HG03280 (cell line): ENCODE data around the gene MAGI2.
"Not testable (repeated sequence)": the region's sequence is repeated elsewhere in the genome, so short reads cannot be mapped to it uniquely, and the experiment has no call there.

Source experiments
- ATAC-seq: cut with Tn5 transposase; IDR thresholded peaks from one replicate; pipeline ENCODE4 v1.9.1; 2021; ENCODE audit warnings: mild to moderate bottlenecking, moderate library complexity; ENCODE audit not compliant: unreplicated experiment

MAGI2 gene

DNA sequence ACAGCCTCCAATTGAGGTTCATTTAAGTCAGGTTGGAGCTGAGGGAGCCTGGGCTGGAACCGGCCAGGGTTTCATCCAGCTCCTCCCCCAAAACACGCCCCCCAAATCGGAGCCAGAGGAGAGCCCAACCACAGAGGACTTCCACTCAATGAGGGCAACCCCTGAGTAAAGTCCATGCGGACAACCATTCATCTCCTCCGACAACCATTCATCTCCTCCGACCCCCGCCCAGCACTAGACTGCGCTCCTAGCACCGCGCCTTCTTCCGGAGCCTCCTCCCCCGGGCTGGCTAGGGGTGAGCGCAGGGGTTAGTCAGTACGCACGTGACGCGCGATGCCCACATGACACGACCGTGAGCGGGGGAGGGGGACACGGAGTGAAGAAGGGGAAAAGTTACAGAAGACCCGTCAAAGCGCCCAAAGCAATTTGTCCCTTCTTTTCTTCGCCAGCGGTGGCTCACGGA is 1.4 kb downstream of the MAGI2 start:
- no peak for ATAC-seq

- no peak for ATAC-seq
Measured at GRCh38 chr7:79451580-79451979, 1.9 kb downstream of the MAGI2 start.

DNA sequence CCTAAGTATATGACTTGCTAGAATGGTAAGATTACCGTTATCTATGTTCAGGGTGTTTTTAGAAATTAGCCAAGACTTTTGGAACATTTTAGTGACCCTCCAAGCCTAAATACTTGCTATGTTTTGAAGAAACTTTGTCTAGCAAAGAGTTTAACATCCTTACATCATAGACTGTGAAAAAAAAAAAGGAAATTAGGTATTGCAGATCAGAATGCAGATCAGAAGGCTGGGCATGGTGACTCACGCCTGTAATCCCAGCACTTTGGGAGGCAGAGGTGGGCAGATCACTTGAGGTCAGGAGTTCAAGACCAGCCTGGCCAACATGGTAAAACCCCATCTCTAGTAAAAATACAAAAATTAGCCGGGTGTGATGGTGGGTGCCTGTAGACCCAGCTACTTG is 10.7 kb downstream of the MAGI2 start:
- ATAC-seq: not testable (repeated sequence)

GRCh38 chr7:79436378-79436777 is 17.1 kb downstream of the MAGI2 start:
- no peak for ATAC-seq

- ATAC-seq: no peak
Measured at GRCh38 chr7:79434867-79435266, 18.6 kb downstream of the MAGI2 start.

GRCh38 chr7:79434098-79434497 is 19.4 kb downstream of the MAGI2 start:
- ATAC-seq: no peak

DNA sequence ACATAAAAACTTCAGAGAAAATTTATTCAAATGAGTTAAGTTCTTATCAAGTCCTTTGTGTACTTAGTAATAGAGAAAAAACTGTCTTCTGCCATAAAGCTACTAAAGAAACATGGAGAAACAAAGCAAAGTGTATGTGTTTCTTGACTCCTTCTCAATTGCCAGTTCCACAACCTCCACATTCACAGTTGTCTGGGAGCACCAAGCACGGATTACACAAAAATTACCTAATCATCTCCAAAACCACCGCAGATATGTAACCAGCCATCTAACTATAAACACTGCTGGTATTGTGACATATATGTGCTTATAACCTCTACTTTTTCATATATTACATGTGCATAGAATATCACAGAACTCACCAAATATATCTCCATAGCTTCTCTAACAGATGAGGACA is 23.1 kb downstream of the MAGI2 start:
- no peak for ATAC-seq

DNA sequence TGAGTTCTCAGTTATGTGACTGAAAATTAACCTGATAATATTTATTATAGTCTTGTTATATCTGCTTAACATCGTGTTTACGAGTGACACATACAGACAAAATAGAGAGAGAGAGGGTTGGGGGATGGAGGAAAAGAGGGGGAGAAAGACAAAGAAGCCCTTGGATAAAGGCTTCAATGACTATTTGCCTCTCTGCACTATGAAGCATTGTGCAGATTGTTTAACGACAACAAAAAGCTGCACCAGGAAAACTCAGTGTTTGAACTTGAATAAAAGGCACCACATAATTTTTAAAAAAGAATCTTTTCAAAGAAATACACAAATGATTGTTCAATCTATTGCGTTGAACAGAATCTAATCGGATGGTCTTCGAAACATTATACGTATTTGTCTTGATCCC is 27.8 kb downstream of the MAGI2 start:
- ATAC-seq: no peak

GRCh38 chr7:79421751-79422150 is 31.7 kb downstream of the MAGI2 start:
- ATAC-seq: no peak

GRCh38 chr7:79420464-79420863 is 33.0 kb downstream of the MAGI2 start:
- no peak for ATAC-seq

GRCh38 chr7:79414910-79415309 is 38.6 kb downstream of the MAGI2 start:
- ATAC-seq: no peak

DNA sequence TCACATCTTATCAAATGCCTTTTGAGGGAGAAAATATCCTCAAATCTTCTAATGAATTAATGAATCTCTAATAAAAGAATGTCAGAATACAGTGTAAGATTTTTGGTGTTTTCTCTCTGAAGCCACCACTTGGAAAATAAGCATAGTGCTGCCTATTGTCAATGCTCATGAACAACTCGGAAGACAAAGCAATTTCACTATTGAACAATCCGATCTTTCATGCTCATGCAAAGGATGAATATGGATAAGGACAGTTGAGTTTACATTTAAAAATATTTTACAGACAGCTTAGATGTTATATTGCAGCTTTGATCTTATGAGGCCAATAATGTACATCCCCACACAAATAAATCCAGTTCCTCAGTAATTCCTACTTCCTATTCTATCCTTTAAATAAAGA is 40.6 kb downstream of the MAGI2 start:
- no peak for ATAC-seq

GRCh38 chr7:79412438-79412837 is 41.0 kb downstream of the MAGI2 start:
- no peak for ATAC-seq

DNA sequence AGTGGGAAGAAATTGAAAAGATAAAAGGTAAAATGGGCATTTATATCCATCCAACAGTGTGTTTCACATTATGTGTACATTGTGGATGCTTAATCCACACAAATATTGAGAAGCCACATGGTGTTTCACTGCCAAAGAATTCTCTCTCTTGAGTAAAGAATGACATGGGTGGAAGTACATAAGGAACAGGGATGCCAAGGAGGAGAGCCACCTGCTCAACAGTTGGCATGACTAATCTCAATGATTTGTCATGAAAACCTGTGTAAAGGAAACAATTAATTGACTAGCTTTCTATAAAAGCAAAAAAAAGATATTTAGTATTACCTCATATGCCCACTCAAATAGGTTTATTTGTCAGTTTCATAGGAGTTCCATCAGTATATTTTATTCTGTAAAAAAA is 43.1 kb downstream of the MAGI2 start:
- no peak for ATAC-seq

GRCh38 chr7:79407351-79407750 is 46.1 kb downstream of the MAGI2 start:
- no peak for ATAC-seq

GRCh38 chr7:79406371-79406770 is 47.1 kb downstream of the MAGI2 start:
- ATAC-seq: no peak

DNA sequence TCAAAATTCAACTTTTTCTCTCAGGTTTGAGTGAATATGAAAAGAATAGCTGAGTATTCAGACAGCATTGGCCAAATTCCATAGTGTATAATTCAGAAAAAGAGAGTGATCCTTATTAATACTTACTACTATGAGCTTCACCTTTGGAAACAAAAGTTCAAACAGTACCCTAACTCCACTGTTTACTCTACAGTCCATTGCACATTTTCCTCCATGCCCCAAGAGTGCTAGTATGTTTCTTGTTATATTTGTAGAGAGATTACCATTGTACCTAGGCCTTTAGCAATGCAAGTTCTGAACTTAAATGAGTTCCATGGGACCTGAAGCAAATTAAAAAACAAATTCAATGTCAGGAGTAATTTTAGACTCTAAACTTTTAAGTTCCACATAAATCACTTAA is 48.1 kb downstream of the MAGI2 start:
- no peak for ATAC-seq

- no peak for ATAC-seq
Measured at GRCh38 chr7:79403879-79404278, 49.6 kb downstream of the MAGI2 start.

DNA sequence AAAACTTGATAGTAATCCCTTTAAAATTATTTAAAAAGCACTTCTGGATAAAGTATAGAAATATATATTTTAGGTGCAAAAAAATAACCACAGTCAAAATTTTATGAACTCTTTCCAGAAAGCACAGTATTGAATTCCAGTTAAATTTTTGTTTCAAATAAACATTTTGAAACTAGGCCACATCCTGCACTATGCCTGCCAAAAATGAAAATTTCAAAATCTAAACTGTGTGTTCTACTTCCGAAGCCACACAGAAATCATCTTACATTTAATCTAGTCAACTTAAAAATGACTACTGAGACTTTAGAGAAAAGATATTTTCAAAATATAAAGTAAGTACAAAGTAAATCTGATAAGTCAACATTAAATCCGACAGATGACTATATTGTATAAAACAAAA is 50.0 kb downstream of the MAGI2 start:
- ATAC-seq: no peak

GRCh38 chr7:79401254-79401653 is 52.2 kb downstream of the MAGI2 start:
- ATAC-seq: no peak

GRCh38 chr7:79400222-79400621 is 53.2 kb downstream of the MAGI2 start:
- ATAC-seq: no peak

- no peak for ATAC-seq
Measured at GRCh38 chr7:79398138-79398749, 55.2 kb downstream of the MAGI2 start.

- no peak for ATAC-seq
Measured at GRCh38 chr7:79386688-79387422, 66.6 kb downstream of the MAGI2 start.
